LoVo (cell line): ENCODE results near the gene RAB31.
"Not testable (repeated sequence)": the region's sequence is repeated elsewhere in the genome, so short reads cannot be mapped to it uniquely, and the experiment has no call there.

Experiments
- DNase-seq: peaks from one replicate; pipeline ENCODE4 v3.0.0-alpha.2; 2016; ENCODE audit warnings: low spot score

The RAB31 gene

DNA sequence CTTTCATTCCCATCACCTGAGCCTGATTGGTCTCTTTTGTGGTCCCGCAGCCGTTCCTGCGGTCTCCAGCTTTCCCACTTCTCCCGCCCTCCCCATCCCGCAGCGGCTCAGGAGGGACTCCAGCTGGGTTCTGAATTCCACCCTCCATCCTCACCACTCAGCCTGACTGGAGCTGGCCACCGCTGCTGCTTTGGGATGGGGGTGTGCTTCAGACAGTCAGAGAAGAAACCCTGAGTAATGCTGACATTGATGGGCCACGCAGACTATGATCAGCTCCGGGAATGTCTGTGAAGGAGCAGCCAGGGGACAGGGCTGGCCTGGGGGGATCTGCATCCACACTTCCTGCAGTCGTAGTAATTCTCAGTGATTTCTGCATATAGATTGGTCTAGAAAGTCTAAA lies 131.8 kb downstream of the RAB31 start:
- DNase-seq, result no peak

DNA sequence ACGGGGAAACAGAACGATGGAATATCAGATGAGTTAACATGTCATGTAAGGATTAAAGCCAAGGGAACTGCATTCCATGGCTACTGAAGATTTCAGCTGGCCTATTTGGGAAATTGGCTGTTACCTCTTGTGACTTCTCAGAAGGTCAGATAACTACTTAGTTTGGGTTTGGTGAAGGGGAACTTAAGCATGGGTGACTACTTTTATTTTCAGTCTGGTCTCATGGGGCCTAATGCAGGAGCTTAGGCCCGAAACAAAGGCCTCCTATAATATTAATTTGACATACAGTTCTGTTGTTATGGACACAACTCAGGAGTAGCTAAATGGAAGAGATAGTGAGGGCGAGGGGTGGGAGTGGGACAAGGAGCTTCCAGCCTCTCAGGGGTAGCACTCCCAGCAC lies 133.7 kb downstream of the RAB31 start:
- no peak for DNase-seq

DNA sequence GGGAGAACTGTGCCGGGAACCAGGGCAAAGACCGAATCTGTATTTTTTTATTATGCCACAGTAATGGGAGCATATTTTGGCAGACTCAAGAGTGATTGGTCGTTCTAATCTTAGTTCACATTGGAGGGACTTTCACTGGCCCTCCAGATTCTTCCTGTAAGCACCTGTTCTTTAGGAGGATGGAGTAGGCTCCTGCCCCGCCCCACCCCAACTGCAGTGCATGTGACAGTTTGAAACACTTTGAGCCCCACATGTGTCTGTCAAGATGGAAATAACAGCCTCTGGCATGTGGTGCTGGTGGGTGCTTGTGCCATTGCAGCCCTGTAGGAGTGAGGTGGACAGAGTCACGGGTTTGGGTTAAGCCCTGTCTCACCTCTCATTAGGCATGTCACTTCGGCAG lies 134.3 kb downstream of the RAB31 start:
- DNase-seq, result no peak

DNA sequence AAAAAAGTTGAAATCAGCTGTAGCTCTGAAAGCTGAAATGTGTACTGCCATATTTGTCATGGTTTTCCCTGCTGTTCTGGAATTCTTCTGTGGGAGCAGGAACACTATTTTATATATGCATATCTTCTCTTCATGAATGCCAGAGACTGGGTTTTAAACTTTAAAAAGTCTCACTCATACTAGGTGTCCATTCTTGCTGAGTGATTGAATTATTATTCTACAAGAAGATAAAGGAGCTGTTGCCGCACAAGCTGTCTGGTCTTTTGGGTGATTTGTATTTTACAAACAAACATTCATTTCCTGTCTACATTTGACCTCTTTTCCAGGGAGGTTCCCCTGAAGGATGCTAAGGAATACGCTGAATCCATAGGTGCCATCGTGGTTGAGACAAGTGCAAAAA lies 137.2 kb downstream of the RAB31 start:
- DNase-seq, result no peak

DNA sequence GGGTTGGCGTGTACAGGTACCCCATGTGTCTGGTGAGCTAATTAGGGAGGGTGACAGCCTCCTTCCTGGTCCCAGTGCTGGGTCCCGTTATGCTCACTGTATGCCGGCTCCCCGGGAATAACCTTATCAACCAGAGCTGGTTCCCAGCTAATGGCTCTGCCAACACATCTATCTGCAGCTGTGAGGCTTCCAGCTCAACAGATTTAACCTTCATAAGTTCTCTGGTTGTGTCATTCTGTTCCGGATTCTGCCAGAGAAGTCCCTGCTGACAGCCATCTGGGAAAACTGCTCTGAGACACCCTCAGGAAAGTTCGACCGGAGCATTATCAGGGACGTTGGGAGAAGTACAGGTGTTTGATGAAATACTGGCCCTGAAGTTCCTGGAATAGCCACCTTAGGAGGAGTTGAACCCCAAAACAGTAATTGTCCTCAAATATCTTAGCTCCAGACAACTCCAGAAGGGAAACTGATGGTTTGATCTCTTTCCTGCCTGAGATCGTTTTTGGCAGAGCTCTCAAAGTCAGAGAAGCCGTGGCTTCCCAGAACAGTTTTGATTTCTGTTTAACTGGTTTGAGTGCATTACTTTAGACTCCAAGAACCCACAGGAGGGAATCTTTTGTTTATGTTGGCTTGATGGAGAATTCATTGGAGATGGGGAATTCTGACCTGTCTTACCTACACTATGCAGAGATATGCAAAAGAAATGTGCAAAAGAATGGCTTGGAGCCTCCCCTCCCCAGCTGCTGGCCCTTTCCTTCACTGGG lies 138.2 kb downstream of the RAB31 start:
- no peak for DNase-seq

DNA sequence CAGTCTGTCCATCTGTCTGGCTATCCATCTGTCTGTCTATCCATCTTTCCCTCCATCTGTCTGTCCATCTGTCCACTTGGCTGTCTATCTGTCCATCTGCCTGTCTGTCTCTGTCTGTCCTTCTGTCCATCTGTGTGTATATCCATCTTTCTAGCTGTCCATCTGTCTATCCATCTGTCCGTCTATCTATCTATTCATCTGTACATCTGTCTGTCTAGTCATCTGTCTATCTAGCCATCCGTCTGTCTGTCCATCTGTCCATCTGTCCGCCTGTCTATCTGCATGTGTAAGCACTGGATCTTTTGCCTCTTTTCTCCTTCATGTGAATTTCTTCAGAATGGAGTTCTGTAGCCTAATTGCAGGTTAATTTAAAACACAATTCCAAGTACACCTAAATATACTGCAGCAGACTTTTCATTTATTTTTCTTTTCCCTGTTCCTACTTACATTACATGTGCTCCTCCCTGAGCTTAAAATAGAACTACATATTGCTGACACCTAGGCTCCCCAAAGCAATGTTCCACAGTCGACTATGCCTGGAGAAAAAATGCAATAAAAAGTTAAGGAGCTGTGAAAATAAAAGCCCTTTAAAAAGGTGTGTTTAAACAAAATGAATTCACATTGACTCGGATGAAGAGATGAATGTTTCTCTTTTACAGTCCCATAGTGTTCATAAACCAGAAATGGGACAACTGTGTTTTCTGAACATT lies 140.2 kb downstream of the RAB31 start:
- DNase-seq, result no peak

DNA sequence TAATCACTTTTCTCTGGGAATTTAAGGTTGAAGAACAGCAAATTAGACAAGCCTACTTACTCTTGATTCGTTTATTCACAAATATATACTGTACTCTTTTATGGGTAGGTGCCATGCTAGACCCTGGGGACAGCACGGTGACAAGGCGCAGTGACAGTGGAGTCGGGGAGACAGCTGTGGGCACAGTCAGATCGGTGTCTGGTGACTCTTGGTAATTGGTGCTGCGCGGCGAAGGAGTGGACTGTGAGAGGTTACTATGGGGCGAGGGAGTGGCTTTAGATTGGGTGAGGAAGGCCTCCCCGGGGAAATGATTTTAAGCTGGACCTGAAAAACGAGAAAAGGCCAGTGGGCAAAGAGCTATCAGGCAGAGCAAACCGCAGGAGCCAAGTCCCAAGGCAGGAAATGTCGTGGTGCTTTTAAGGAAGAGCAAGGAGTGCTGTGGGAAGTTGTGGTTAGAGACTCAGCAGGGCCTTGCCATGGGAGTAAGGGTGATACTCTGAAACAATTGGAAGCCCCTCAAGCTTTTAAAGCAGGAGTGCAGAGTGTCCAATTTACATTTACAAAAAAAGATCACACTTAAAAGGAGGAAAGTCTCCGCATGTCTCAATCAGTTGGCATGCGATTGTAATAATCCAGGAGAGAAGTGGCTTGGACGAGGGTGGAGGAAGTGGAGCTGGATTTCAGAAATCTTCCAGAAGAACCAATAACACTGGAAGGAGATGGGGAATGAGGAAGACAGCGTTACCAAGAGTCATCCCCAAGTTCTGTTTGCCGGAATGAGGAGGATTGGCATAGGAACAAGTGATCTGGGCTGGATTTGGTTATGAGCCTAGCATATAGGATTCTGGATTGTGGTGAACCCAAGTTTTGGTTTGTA lies 141.5 kb downstream of the RAB31 start:
- DNase-seq, result no peak

DNA sequence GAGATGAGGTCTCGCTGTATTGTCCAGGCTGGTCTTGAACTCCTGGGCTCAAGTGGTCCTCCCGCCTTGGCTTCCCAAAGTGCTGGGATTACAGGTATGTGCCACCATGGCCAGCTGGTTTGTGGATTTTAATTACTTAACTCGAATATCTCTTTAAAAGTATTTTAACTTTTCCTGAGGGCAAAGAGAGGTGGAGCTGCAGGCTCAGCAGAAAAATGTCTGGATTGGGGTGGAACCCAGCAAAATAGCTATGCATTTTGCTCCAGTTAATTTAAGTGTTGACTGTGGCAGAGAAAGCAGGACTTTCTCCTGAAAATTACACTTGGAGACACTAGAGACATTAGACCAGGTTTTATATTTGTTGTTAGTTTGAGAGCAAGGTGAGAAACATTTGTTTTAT lies 142.2 kb downstream of the RAB31 start:
- no peak for DNase-seq

DNA sequence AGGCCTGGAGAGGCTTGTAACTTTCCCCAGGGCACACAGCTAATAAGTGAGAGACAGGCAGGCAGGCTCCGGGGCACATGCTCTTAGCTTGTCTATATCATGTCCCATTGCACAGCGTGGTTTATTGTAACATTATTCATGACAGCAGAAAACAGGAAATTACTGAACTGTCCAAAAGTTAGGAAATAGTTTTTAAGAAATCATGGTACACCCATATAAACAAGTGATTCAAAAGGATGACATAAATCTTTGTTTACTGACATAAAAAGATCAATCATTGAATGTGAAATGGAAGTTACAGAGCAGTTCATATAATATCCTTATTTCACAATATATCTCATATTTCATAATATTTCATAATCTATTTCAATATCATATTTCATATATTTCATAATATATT lies 143.4 kb downstream of the RAB31 start:
- no peak for DNase-seq

DNA sequence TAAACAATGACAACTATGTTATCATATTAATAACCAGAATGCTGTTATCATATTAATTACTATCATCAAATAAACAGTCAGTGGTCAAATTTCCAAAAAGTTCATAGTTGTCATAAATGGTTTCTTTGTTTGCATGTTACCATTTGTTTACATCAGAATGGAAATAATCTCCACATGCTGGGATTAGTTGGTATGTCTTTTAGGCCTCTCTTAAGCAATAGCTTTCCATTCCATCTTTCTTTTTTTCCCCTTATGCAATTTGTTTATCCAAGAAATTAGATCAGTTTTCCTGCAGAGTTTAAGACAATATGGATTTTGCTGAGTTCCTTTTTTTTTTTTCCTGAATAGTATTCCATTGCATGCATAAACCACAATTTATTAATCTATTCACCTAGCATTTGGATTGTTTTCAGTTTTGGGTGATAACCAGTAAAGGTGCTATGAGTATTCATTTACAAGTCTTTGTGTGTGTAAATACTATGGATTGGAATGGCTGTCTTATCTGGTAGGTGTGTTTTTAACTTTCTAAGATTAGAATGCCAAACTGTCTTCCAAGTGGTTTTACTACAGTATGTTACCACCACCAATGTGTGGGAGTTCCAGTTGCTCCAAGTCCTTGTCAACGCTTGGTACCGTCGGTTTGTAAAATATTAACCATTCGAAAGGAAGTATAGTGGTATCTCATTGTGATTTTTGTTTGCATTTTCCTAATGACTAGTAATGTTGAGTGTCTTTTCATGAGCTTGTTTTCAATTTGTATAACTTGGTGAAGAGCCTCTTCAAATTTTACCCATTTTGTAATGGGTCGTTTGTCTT lies 144.4 kb downstream of the RAB31 start:
- no peak for DNase-seq

DNA sequence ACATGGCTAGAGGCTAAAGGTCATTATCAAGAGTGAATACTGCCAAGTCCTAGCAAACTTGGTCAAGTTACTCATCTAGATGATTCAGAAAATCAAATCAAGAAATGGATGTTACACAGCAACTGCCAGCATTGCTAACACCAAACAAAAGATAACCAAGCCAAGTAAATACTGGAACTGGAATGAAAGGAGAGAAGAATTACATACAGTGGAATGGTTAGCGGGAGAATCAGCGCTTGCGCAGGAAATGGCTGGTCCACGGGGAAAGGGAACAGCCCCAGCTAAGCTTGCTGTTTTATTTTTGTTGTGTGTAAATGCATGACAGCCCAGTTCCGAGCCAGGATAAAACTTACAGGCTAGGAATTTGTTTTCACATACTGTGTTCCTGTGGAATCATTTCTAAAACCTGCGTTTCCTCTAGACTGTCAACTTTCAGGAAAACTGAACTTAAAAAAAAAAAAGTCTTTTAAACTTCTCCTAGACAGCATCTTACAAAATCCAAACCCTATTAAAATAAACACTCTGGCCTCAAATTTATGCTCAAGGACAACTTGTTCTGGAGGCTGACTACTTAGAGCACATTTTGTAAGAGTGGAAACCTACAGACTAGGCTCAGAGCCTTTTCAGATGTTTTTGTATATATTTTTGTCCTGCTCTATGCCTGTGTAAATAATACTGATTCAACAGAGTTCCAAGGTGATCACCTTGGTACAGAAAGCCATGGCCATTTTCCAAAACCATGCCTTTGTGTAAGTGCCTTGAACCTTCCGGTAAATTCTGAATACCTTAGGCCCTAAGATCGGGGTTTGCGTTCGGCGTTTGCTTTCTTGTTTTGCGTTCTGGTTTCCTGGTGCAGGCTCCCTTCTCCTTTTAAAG lies 146.9 kb downstream of the RAB31 start:
- no peak for DNase-seq

DNA sequence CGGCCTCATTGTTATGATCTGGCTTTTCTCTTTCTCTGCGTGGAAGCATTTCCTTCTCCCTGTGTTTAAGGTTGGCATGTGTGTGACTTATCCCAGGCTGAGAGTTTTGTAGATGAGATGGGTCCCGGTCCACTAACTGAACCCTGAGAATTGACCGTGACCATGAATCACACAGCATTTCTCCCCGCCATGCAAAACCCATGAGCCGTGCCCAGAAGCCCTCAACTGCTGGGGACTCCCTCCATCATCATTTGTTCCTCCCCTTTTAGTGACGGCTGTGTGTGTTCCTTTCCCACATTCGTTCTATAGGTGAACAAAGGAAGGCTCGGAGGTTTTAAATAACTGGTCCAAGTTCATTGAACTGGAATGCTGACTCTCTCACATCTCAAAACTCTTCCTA lies 147.6 kb downstream of the RAB31 start:
- DNase-seq, result no peak

DNA sequence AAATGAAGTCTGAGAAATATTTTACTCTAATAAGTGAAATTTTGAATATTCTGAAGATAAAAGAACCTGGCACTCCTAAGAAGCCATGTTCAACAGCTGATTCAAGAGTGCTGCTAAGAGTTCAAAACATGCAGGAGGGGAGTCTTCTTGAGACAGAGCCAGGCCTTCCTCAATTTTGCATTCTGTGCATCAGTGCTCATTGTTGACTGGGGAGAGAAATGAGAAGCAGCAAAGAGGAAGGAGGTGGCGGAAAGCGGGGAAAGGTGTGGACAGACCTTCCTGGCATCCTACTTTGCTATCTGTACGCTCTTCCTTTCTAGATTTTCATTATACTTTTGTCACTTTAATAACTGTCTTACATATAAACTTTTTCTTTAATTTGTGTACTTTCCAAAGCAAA lies 148.0 kb downstream of the RAB31 start:
- DNase-seq, result no peak

DNA sequence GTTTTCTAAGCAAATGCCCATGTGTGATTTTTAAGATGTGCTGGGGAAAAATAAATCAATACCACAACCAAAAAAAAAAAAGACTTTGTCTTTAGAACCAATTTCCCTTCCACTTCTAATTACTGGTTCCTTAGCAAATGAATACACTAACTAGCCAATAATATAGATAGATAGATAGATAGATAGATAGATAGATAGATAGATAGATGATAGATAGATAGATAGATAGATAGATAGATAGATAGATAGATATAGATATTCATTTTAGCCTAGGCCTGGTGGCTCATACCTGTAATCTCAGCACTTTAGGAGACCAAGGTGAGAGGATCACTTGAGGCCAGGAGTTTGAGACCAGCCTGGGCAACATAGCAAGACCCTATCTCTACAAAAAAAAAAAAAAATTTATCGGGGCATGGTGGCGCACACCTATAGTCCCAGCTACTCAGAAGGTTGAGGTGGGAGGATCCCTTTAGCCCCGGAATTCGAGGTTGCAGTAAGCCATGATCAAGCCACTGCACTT lies 149.4 kb downstream of the RAB31 start:
- DNase-seq, result not testable (repeated sequence)

DNA sequence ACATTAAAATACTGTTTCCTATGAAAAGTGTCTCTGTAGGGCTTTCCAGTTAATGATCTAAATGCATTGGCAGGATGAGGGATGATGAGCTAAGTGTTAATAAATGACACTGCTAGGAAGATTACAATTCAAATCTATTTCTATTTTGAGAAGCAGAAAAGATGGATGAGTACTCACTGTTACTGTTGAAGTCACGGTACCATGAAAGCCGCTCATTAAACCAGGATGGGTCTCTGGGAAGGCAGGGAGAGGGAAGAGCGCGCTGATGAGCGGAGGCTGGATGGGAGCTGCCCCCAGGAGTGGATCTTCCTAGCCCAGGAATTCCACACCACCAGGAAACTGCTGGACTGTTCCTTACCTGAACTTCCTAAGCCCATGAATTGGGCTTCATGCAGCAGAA lies 150.5 kb downstream of the RAB31 start:
- no peak for DNase-seq

DNA sequence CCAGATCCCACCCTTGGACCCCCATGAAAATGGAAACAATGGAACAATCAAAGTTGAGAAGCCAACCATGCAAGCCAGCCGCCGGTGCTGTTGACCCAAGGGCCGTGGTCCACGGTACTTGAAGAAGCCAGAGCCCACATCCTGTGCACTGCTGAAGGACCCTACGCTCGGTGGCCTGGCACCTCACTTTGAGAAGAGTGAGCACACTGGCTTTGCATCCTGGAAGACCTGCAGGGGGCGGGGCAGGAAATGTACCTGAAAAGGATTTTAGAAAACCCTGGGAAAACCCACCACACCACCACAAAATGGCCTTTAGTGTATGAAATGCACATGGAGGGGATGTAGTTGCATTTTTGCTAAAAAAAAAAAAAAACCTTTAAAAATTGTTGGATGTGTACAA lies 151.1 kb downstream of the RAB31 start:
- DNase-seq, result no peak

DNA sequence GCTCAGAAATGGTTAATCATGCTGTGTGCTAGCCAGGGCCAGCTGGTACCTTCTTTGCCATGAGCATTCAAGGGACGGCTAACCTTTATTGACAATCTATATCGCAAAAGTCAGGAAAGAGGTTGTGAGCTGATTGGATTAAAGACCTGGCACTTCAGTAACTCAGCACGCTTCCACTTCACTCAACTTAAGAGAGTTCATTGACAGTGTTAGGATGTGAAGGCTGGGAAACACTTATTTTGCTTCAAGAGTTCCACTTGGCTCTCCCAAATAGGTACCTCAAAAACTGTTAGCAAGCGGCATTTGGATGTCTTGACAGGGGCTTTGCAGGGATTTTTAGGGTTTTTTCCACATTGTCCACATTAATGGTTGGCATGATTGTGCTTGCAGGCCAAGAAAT lies 152.6 kb downstream of the RAB31 start:
- DNase-seq, result no peak

DNA sequence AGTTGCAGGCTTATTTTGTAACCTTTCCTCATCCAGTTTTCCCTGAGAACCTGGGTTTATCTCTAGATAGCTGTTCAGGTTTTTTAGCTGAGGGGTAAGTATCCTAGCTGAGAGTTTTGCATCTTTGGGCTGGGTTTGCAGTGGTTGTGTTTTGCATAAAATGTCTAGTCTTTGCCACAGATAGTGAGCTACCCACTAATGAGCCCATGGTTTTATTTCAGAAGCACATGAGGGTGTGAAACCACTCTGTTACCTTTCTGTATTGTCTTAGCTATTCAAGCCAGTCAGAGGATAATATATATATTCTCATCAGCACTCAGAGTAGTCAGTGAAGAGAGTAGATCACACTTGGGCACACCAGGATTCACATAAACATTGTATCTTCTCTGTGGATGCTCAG lies 153.1 kb downstream of the RAB31 start:
- no peak for DNase-seq

DNA sequence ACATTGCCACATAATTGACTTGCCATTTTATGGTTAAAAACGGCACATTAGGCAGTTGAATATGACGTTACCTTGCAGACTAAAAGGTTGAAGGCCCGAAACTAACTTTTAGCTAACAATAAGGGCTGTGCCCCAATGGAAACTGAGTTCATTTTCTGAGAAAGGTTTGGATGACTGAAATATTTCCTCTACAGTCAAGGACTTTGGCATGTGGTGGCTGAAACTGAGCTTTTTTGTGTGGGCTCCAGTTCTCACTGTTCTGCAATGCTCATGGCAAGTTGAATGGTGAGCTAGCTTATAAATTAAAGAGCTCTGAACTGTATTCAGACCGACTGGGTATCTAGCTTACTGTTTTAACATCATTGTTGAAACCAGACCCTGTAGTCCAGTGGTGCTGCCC lies 153.8 kb downstream of the RAB31 start:
- no peak for DNase-seq

DNA sequence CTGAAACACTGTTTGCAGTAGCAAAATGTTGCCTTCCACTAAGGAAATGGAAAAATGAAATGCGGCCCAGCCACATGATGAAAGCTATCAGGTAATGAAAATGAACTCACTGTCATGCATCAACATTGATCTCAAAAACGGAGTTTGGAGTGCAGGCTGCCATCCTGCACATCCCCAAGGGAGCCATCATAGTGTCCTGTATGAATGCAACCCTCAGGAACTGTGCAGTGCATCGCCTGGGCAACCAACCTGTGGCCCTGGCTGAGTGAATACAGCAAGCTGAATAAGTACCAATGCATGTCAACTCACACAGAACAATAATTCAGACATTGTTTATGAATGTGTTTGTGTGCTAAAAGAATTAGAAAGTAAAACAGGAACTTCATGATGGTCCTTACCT lies 154.6 kb downstream of the RAB31 start:
- DNase-seq, result no peak

DNA sequence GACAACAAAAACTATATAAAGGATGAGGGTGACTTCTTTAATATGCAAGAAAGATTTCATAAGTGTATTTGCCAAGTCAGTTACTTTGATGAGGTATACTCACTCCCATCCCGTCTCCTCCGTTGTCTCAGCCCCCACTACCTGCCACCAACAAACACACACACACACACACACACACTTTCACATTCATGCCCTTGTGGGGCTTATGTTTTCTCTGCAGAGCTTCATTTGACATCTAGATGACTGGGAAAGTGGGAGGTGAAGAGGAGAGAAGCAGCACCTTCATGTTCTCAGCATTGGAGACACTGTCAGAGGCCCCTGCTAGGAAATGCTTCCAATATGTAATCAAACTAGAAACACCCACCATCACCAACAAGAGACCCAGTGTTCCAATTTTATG lies 155.2 kb downstream of the RAB31 start:
- DNase-seq, result no peak
